Measurements from ENCODE around the gene APPBP2.
A peak's percentile ranks its signal among the peaks of the same experiment; 100 is the strongest.

APPBP2 gene

GRCh38 chr17:60525685-60526514 lies at the start of gene APPBP2:
TSS of gene APPBP2 (minus strand) at chr17:60526242. CDS start at chr17:60525931, 311 bp downstream.
- H4K20me1 ChIP-seq (ENCODE audit: insufficient read depth) = no peaks in the 10 kb centered on the region
- H3K27me3 ChIP-seq (ENCODE audit: insufficient read depth, low read depth) = no peaks in the 10 kb centered on the region
- peaks cover 55% of the 10 kb centered on the region for H3K79me2 ChIP-seq (ENCODE audit: insufficient read depth, low read depth)
- no peaks in the 10 kb centered on the region for H3K36me3 ChIP-seq (ENCODE audit: insufficient read depth)
- peak within 1 kb of the TSS; percentile 86 for H2AFZ ChIP-seq (ENCODE audit: low read depth)
- no peak within 1 kb of the TSS for H3K4me3 ChIP-seq (IDR thresholded peaks at IDR 0.05; ENCODE audit: insufficient read depth, low read depth, low read length)
- peak within 1 kb of the TSS; percentile 78 for H3K27ac ChIP-seq
- no peak for TF ChIP-seq CTCF (conservative IDR thresholded peaks at IDR 0.05; ENCODE audit: low read depth, low read length)
- peak within 1 kb of the TSS; percentile 99 for H3K4me2 ChIP-seq
- H3K4me1 ChIP-seq (ENCODE audit: low read depth, poor library complexity, severe bottlenecking) = peaks cover 18% of the 10 kb centered on the region
- H3K9ac ChIP-seq = peak within 1 kb of the TSS; percentile 84

GRCh38 chr17:60573236-60574051 lies 47.4 kb upstream of the APPBP2 start:
- H3K27me3 ChIP-seq (ENCODE audit: insufficient read depth, low read depth) = no peaks in the 10 kb centered on the region
- H3K36me3 ChIP-seq (ENCODE audit: insufficient read depth) = no peaks in the 10 kb centered on the region
- no peak for TF ChIP-seq CTCF (conservative IDR thresholded peaks at IDR 0.05; ENCODE audit: low read depth, low read length)
- no peak overlapping the region for H3K4me2 ChIP-seq
- H3K79me2 ChIP-seq (ENCODE audit: insufficient read depth, low read depth) = no peaks in the 10 kb centered on the region
- H4K20me1 ChIP-seq (ENCODE audit: insufficient read depth) = no peaks in the 10 kb centered on the region
- no peak overlapping the region for H3K9ac ChIP-seq
- H3K27ac ChIP-seq = no peak overlapping the region
- H2AFZ ChIP-seq (ENCODE audit: low read depth) = no peak overlapping the region
- peaks cover 6% of the 10 kb centered on the region for H3K4me1 ChIP-seq (ENCODE audit: low read depth, poor library complexity, severe bottlenecking)
- H3K4me3 ChIP-seq (IDR thresholded peaks at IDR 0.05; ENCODE audit: insufficient read depth, low read depth, low read length) = no peak overlapping the region

- no peaks in the 10 kb centered on the region for H4K20me1 ChIP-seq (ENCODE audit: insufficient read depth)
- H3K4me3 ChIP-seq (IDR thresholded peaks at IDR 0.05; ENCODE audit: insufficient read depth, low read depth, low read length) = no peak overlapping the region
- no peak overlapping the region for H3K4me2 ChIP-seq
- no peaks in the 10 kb centered on the region for H3K79me2 ChIP-seq (ENCODE audit: insufficient read depth, low read depth)
- H2AFZ ChIP-seq (ENCODE audit: low read depth) = no peak overlapping the region
- no peaks in the 10 kb centered on the region for H3K36me3 ChIP-seq (ENCODE audit: insufficient read depth)
- H3K27ac ChIP-seq = no peak overlapping the region
- no peak for TF ChIP-seq CTCF (conservative IDR thresholded peaks at IDR 0.05; ENCODE audit: low read depth, low read length)
- peaks cover 6% of the 10 kb centered on the region for H3K4me1 ChIP-seq (ENCODE audit: low read depth, poor library complexity, severe bottlenecking)
- H3K9ac ChIP-seq = no peak overlapping the region
- H3K27me3 ChIP-seq (ENCODE audit: insufficient read depth, low read depth) = no peaks in the 10 kb centered on the region
Observed at GRCh38 chr17:60565233-60565632, 39.2 kb upstream of the APPBP2 start.

- H3K9ac ChIP-seq = no peak overlapping the region
- no peaks in the 10 kb centered on the region for H3K4me1 ChIP-seq (ENCODE audit: low read depth, poor library complexity, severe bottlenecking)
- no peak overlapping the region for H3K27ac ChIP-seq
- H3K36me3 ChIP-seq (ENCODE audit: insufficient read depth) = no peaks in the 10 kb centered on the region
- no peaks in the 10 kb centered on the region for H3K27me3 ChIP-seq (ENCODE audit: insufficient read depth, low read depth)
- no peak overlapping the region for H3K4me3 ChIP-seq (IDR thresholded peaks at IDR 0.05; ENCODE audit: insufficient read depth, low read depth, low read length)
- TF ChIP-seq CTCF (conservative IDR thresholded peaks at IDR 0.05; ENCODE audit: low read depth, low read length) = no peak
- no peak overlapping the region for H2AFZ ChIP-seq (ENCODE audit: low read depth)
- no peaks in the 10 kb centered on the region for H3K79me2 ChIP-seq (ENCODE audit: insufficient read depth, low read depth)
- H4K20me1 ChIP-seq (ENCODE audit: insufficient read depth) = no peaks in the 10 kb centered on the region
- no peak overlapping the region for H3K4me2 ChIP-seq
Observed at GRCh38 chr17:60563743-60564142, 37.7 kb upstream of the APPBP2 start.

All from KMS-11 (cell line).